H1 (cell line): Measurements from ENCODE around the gene EIPR1. TPM values are rescaled to one million over a fixed set of nuclear protein-coding genes. Genes with fewer than 3 reads are reported as not detected.

Source experiments
- CTCF ChIA-PET: fragments of 300-600 bp; sonication (Branson Sonifier 250); formaldehyde crosslinking; loops from one replicate; lab custom pipeline; 2021; ENCODE audit not compliant: partially characterized antibody; lab: Charles Lee
- POLR2A ChIA-PET: fragments of 300-600 bp; sonication (Branson Sonifier 250); formaldehyde crosslinking; loops from one replicate; lab custom pipeline; 2021; ENCODE audit warnings: inconsistent platforms; ENCODE audit not compliant: partially characterized antibody; lab: Charles Lee
- DNase-seq, 2 experiments: peaks; one replicate each; pipeline versions ENCODE4 v3.0.0 to v3.0.0-alpha.2; 2010 to 2022; ENCODE audit warnings: low spot score in 2 of 2, low read depth in 1 of 2, mixed read lengths in 1 of 2
- FAIRE-seq: peaks from 2 replicates; lab custom pipeline; 2011; peaks lifted over from hg19 to GRCh38; lab: Jason Lieb, UNC
- H2AFZ ChIP-seq: 2 replicates; pipeline ENCODE4 v1.8.1; 2012; ENCODE audit warnings: low read length, inconsistent platforms
- H2AK5ac ChIP-seq: 2 replicates; pipeline ENCODE4 v1.6.1; 2013; ENCODE audit warnings: low read depth, low read length
- H2BK120ac ChIP-seq: replicated peaks from 2 replicates; pipeline ENCODE3; 2013; ENCODE audit warnings: low read depth, low read length, inconsistent platforms
- H2BK12ac ChIP-seq: 2 replicates; pipeline ENCODE4 v1.6.1; 2013; ENCODE audit warnings: low read depth, low read length
- H2BK15ac ChIP-seq: 2 replicates; pipeline ENCODE4 v1.6.1; 2013; ENCODE audit warnings: low read length
- H2BK20ac ChIP-seq: 2 replicates; pipeline ENCODE4 v1.6.1; 2013; ENCODE audit warnings: low read length
- H2BK5ac ChIP-seq: 2 replicates; pipeline ENCODE4 v1.6.1; 2013; ENCODE audit warnings: low read depth, low read length
- H3K14ac ChIP-seq: 2 replicates; pipeline ENCODE4 v1.6.1; 2013; ENCODE audit warnings: inconsistent platforms; ENCODE audit not compliant: insufficient read length
- H3K18ac ChIP-seq: 2 replicates; pipeline ENCODE4 v1.6.1; 2013; ENCODE audit warnings: low read length; ENCODE audit errors: extremely low read depth
- H3K23ac ChIP-seq: 2 replicates; pipeline ENCODE4 v1.6.1; 2013; ENCODE audit warnings: inconsistent platforms; ENCODE audit not compliant: insufficient read length
- H3K23me2 ChIP-seq: 2 replicates; pipeline ENCODE4 v1.6.1; 2013; ENCODE audit warnings: low read depth, low read length
- H3K27ac ChIP-seq: 2 replicates; pipeline ENCODE4 v1.6.1; 2011; ENCODE audit warnings: low read depth, low read length, inconsistent platforms
- H3K27me3 ChIP-seq, 4 experiments: replicated peaks in 1 of 4; 1 replicate in 1 of 4; 2 replicates in 3 of 4; pipeline versions ENCODE4 v1.6.1 to v1.8.1; 2011 to 2013; ENCODE audit warnings: low read length in 3 of 4, mild to moderate bottlenecking in 3 of 4, inconsistent platforms in 2 of 4, mixed read lengths in 2 of 4, moderate library complexity in 1 of 4; ENCODE audit not compliant: control insufficient read depth in 3 of 4, insufficient read depth in 3 of 4; ENCODE audit errors: extremely low read depth in 1 of 4
- H3K36me3 ChIP-seq, 4 experiments: 2 replicates each; pipeline versions ENCODE4 v1.6.1 to v1.8.1; 2011 to 2013; ENCODE audit warnings: mild to moderate bottlenecking in 4 of 4, low read length in 3 of 4, moderate library complexity in 2 of 4, control low read depth in 1 of 4, inconsistent platforms in 1 of 4; ENCODE audit not compliant: insufficient read depth in 4 of 4, control insufficient read depth in 2 of 4
- H3K4ac ChIP-seq: replicated peaks from 2 replicates; pipeline ENCODE3; 2013; ENCODE audit warnings: low read length, low read depth, mixed read lengths, inconsistent platforms; ENCODE audit not compliant: insufficient read length
- H3K4me1 ChIP-seq, 4 experiments: replicated peaks in 1 of 4; 1 replicate in 1 of 4; 2 replicates in 3 of 4; pipeline versions ENCODE4 v1.6.1 to v1.8.1; 2011 to 2013; ENCODE audit warnings: low read length in 3 of 4, inconsistent platforms in 2 of 4, mixed read lengths in 1 of 4; ENCODE audit not compliant: insufficient read depth in 4 of 4, control insufficient read depth in 3 of 4
- H3K4me2 ChIP-seq, 2 experiments: 2 replicates each; pipeline versions ENCODE4 v1.6.1 to v1.8.1; 2011 to 2013; ENCODE audit warnings: low read depth in 2 of 2, low read length in 2 of 2, control low read depth in 1 of 2, inconsistent platforms in 1 of 2, mild to moderate bottlenecking in 1 of 2; ENCODE audit not compliant: insufficient read depth in 1 of 2
- H3K4me3 ChIP-seq, 4 experiments: fragments of 200-600, 300-600 bp in 1 of 4; sonication (generic), shearing (Covaris generic), sonication (Bioruptor Twin) in 1 of 4; 2 replicates each; pipeline versions ENCODE4 v1.5.1 to v1.8.1; 2011 to 2016; ENCODE audit warnings: low read length in 4 of 4, low read depth in 3 of 4, control low read depth in 2 of 4, inconsistent platforms in 2 of 4, mild to moderate bottlenecking in 2 of 4, mixed read lengths in 1 of 4, moderate library complexity in 1 of 4; ENCODE audit not compliant: insufficient read depth in 2 of 4; ENCODE audit errors: extremely low read depth in 1 of 4
- H3K56ac ChIP-seq: replicated peaks from 2 replicates; pipeline ENCODE3; 2013; ENCODE audit warnings: low read depth, mild to moderate bottlenecking, mixed read lengths, low read length, inconsistent platforms; ENCODE audit not compliant: insufficient read length
- H3K79me1 ChIP-seq: 2 replicates; pipeline ENCODE4 v1.6.1; 2013; ENCODE audit warnings: low read depth, low read length, control low read depth
- H3K79me2 ChIP-seq, 2 experiments: 2 replicates each; pipeline versions ENCODE4 v1.6.1 to v1.8.1; 2012 to 2013; ENCODE audit warnings: low read length in 2 of 2, mild to moderate bottlenecking in 2 of 2, inconsistent platforms in 1 of 2; ENCODE audit not compliant: insufficient read depth in 2 of 2, control insufficient read depth in 1 of 2
- H3K9ac ChIP-seq, 4 experiments: replicated peaks in 1 of 4; 1 replicate in 1 of 4; 2 replicates in 3 of 4; pipeline versions ENCODE4 v1.6.1 to v1.8.1; 2011 to 2013; ENCODE audit warnings: low read depth in 3 of 4, low read length in 3 of 4, control low read depth in 2 of 4, mild to moderate bottlenecking in 2 of 4, moderate library complexity in 2 of 4, inconsistent platforms in 1 of 4; ENCODE audit errors: extremely low read depth in 1 of 4
- H3K9me3 ChIP-seq, 2 experiments: 2 replicates each; pipeline versions ENCODE4 v1.6.1 to v1.8.1; 2012 to 2013; ENCODE audit warnings: mild to moderate bottlenecking in 2 of 2, moderate library complexity in 2 of 2, control low read depth in 1 of 2, inconsistent platforms in 1 of 2, low read depth in 1 of 2, low read length in 1 of 2, mixed read lengths in 1 of 2; ENCODE audit not compliant: insufficient read depth in 2 of 2
- H4K20me1 ChIP-seq, 2 experiments: replicated peaks in 1 of 2; 2 replicates each; pipeline versions ENCODE3 to v1.8.1; 2011 to 2013; ENCODE audit warnings: inconsistent platforms in 2 of 2, low read length in 2 of 2, mild to moderate bottlenecking in 1 of 2; ENCODE audit not compliant: insufficient read depth in 2 of 2, control insufficient read depth in 1 of 2
- H4K5ac ChIP-seq: 2 replicates; pipeline ENCODE4 v1.6.1; 2013; ENCODE audit warnings: low read length, low read depth, mixed read lengths, inconsistent platforms; ENCODE audit not compliant: insufficient read length
- H4K8ac ChIP-seq: 2 replicates; pipeline ENCODE4 v1.8.0; 2013; ENCODE audit warnings: mild to moderate bottlenecking, moderate library complexity, low read length, inconsistent platforms; ENCODE audit not compliant: insufficient read depth; ENCODE audit errors: extremely low read depth
- H4K91ac ChIP-seq: replicated peaks from 2 replicates; pipeline ENCODE3; 2013; ENCODE audit warnings: low read length, mixed read lengths, inconsistent platforms; ENCODE audit not compliant: insufficient read length
- BRCA1 ChIP-seq: IDR thresholded peaks from 2 replicates; pipeline ENCODE4 v1.6.1; 2012; ENCODE audit warnings: low read depth, low read length, improper control_type of control experiment
- CBX5 ChIP-seq: fragments of 300-800, 300-1000 bp; sonication (generic); IDR thresholded peaks from 2 replicates; pipeline ENCODE4 v1.7.1; 2016; ENCODE audit warnings: antibody characterized with exemption, low read length, low read depth
- CHD2 ChIP-seq: IDR thresholded peaks from 2 replicates; pipeline ENCODE4 v1.6.1; 2012; ENCODE audit warnings: low read length, improper control_type of control experiment
- GABPA ChIP-seq: IDR thresholded peaks from 2 replicates; pipeline ENCODE4 v1.6.1; 2011; ENCODE audit warnings: mild to moderate bottlenecking, low read length, moderate library complexity, borderline replicate concordance; ENCODE audit not compliant: insufficient read depth
- GTF2F1 ChIP-seq: IDR thresholded peaks from 2 replicates; pipeline ENCODE4 v1.6.1; 2012; ENCODE audit warnings: low read depth, low read length, improper control_type of control experiment, borderline replicate concordance
- KDM4A ChIP-seq: IDR thresholded peaks from one replicate; pipeline ENCODE4 v1.7.1; 2012; ENCODE audit warnings: low read depth, mild to moderate bottlenecking, moderate library complexity, low read length, inconsistent platforms; ENCODE audit not compliant: severe bottlenecking
- RAD21 ChIP-seq, 2 experiments: IDR thresholded peaks in 1 of 2; conservative IDR thresholded peaks in 1 of 2; 2 replicates each; pipeline ENCODE4 v1.6.1; 2011; ENCODE audit warnings: low read depth in 2 of 2, low read length in 2 of 2, improper control_type of control experiment in 1 of 2, inconsistent platforms in 1 of 2, mild to moderate bottlenecking in 1 of 2, moderate library complexity in 1 of 2
- RXRA ChIP-seq: IDR thresholded peaks from 2 replicates; pipeline ENCODE4 v1.6.1; 2011; ENCODE audit warnings: low read depth, mild to moderate bottlenecking, low read length, moderate library complexity; ENCODE audit not compliant: insufficient read depth
- SIN3A ChIP-seq, 2 experiments: IDR thresholded peaks in 1 of 2; conservative IDR thresholded peaks in 1 of 2; 2 replicates each; pipeline ENCODE4 v1.6.1; 2011 to 2012; ENCODE audit warnings: low read length in 2 of 2, improper control_type of control experiment in 1 of 2, low read depth in 1 of 2, mild to moderate bottlenecking in 1 of 2
- SIX5 ChIP-seq: IDR thresholded peaks from 2 replicates; pipeline ENCODE4 v1.6.1; 2011; ENCODE audit warnings: mild to moderate bottlenecking, low read depth, low read length
- SP4 ChIP-seq: IDR thresholded peaks from 2 replicates; pipeline ENCODE4 v1.6.1; 2012; ENCODE audit warnings: low read length, inconsistent platforms
- TAF7 ChIP-seq: optimal IDR thresholded peaks from 2 replicates; pipeline ENCODE3; 2011; ENCODE audit warnings: low read depth, mild to moderate bottlenecking, inconsistent platforms, low read length, moderate library complexity, borderline replicate concordance
- TCF12 ChIP-seq: IDR thresholded peaks from 2 replicates; pipeline ENCODE4 v1.6.1; 2011; ENCODE audit warnings: low read depth, mild to moderate bottlenecking, low read length
- TEAD4 ChIP-seq: IDR thresholded peaks from 2 replicates; pipeline ENCODE4 v1.6.1; 2012; ENCODE audit warnings: low read depth, low read length, inconsistent platforms, mixed read lengths
- YY1 ChIP-seq: IDR thresholded peaks from 2 replicates; pipeline ENCODE4 v1.6.1; 2011; ENCODE audit warnings: low read depth, mild to moderate bottlenecking, low read length
- WGBS, 2 experiments: shearing (Covaris generic) in 1 of 2; methylation state at CpG; one replicate each; pipeline versions ENCODE4 v1.1.6 to v1.1.7; 2013 to 2015; ENCODE audit warnings: low lambda C conversion rate in 2 of 2, mixed read lengths in 2 of 2, inconsistent platforms in 1 of 2, low coverage in 1 of 2, missing lambda C conversion rate in 1 of 2; ENCODE audit not compliant: insufficient replicate concordance in 2 of 2, insufficient coverage in 1 of 2, insufficient read length in 1 of 2; ENCODE audit errors: extremely low coverage in 1 of 2, missing lambda C conversion rate in 1 of 2; 5-methylcytosine and 5-hydroxymethylcytosine counted together
- polyA plus RNA-seq, 7 experiments: library from polyadenylated mRNA; depleted of rRNA in 3 of 7; stranded (reverse) in 5 of 7; unstranded in 2 of 7; fragments of >200 nt in 5 of 7; fragments of 200-250 nt in 2 of 7; gene quantifications; 1 replicate in 5 of 7; 2 replicates in 1 of 7; 4 replicates in 1 of 7; pipeline versions ENCODE4 v1.2.1 to v1.2.3, GENCODE V29; 2011 to 2013; ENCODE audit warnings: missing spikeins in 2 of 7, mixed read lengths in 2 of 7
- total RNA-seq: library from RNA; stranded (reverse); fragmentation: NEBNext Ultra II Directional; extraction: Animal tissue kit (Norgen Biotek cat#: 25700); gene quantifications from 2 replicates; pipeline ENCODE4 v1.2.1, GENCODE V29; 2021

Gene EIPR1
- total and polyA plus RNA-seq, 2 of the 8 experiments (the other 6 are each of a cell fraction or from before 2014, with no cell fraction given) = 26.3 to 56.4 TPM

GRCh38 chr2:3326871-3327270 is 50.7 kb downstream of the EIPR1 start:
- no peak overlapping the region for H3K4me3 ChIP-seq
- H3K23me2 ChIP-seq = no peaks in the 10 kb centered on the region
- no peak overlapping the region for H2AFZ ChIP-seq
- no peaks in the 10 kb centered on the region for H3K27me3 ChIP-seq
- no peak overlapping the region for H4K91ac ChIP-seq
- peaks cover 12% of the 10 kb centered on the region for H3K79me1 ChIP-seq
- H3K23ac ChIP-seq = no peak overlapping the region
- H3K79me2 ChIP-seq = no peaks in the 10 kb centered on the region; a peak in 1 of 4 replicates
- peaks cover 0 to 4% (median 1%) of the 10 kb centered on the region in 4 experiments; a peak in 3 of 7 replicates for H3K4me1 ChIP-seq
- no peak overlapping the region for H2BK15ac ChIP-seq
- ChIA-PET POLR2A (no interaction called here), CTCF (interaction anchor here (0.6 to 0.9 kb wide), 3 partner anchors 46 to 156 kb away, joined by 3 read pairs; no protein-coding TSS in a partner anchor)
- peaks cover 3 to 7% of the 10 kb centered on the region in 2 experiments for H4K20me1 ChIP-seq
- no peaks in the 10 kb centered on the region for H3K9me3 ChIP-seq
- H2BK5ac ChIP-seq = no peak overlapping the region
- H2AK5ac ChIP-seq = no peak overlapping the region
- no peak overlapping the region for H3K18ac ChIP-seq
- DNase-seq (no peak), FAIRE-seq (no peak)
- no peak overlapping the region for H3K4me2 ChIP-seq
- H3K36me3 ChIP-seq = peaks cover 3 to 9% (median 8%) of the 10 kb centered on the region in 4 experiments; a peak in 7 of 8 replicates
- no peak overlapping the region for H3K14ac ChIP-seq
- no peak overlapping the region for H2BK20ac ChIP-seq
- no peak overlapping the region for H3K4ac ChIP-seq
- WGBS, 2 experiments = 95% methylated on average over 15 of the region's 15 CpGs; no CpG with 5 or more reads in 1 of the 2 experiments
- H3K27ac ChIP-seq = no peak overlapping the region
- H2BK12ac ChIP-seq = no peak overlapping the region
- no peak overlapping the region for H3K9ac ChIP-seq
- no peak overlapping the region for H4K8ac ChIP-seq
- no peak overlapping the region for H4K5ac ChIP-seq
- H3K56ac ChIP-seq = no peak overlapping the region
- H2BK120ac ChIP-seq = no peak overlapping the region
- TF ChIP-seq CHD2 (no peak), GTF2F1 (no peak), TCF12 (no peak), KDM4A (no peak), SP4 (no peak), TAF7 (no peak), RAD21 (IDR thresholded peaks at IDR 0.05 in 1 of 2, conservative IDR thresholded peaks at IDR 0.05 in 1 of 2; ENCODE audit: low read depth in 2 of 2, low read length in 2 of 2) (no peak), BRCA1 (no peak), CBX5 (no peak), GABPA (no peak), TEAD4 (no peak), SIN3A (conservative IDR thresholded peaks at IDR 0.05 in 1 of 2, IDR thresholded peaks at IDR 0.05 in 1 of 2; ENCODE audit: low read depth in 1 of 2, low read length in 2 of 2) (no peak), RXRA (no peak), YY1 (no peak), SIX5 (no peak)
